ENCODE results near the gene ZNF274. TPM values are rescaled to one million over a fixed set of nuclear protein-coding genes. Genes with fewer than 3 reads are reported as not detected.

Gene ZNF274
- total RNA-seq, 4 donors from 2014 or later, result 26.8 to 70.2 (median 36.5) TPM

GRCh38 chr19:58228585-58229254, 45.9 kb downstream of the ZNF274 start, which contains the start of gene ZNF544:
Gene ZNF544, plus strand, starts transcription at chr19:58228914. Its CDS starts 15,110 bp downstream, at chr19:58244024.
- H3K27ac ChIP-seq, result peak within 1 kb of the TSS; percentile 62
- H3K4me3 ChIP-seq, result peak within 1 kb of the TSS; percentile 59
- WGBS, result 0% methylated on average over 3 of the region's 62 CpGs
- H3K9me3 ChIP-seq, result peaks cover 12% of the 10 kb centered on the region
- H3K36me3 ChIP-seq, result peaks cover 35% of the 10 kb centered on the region
- H3K4me1 ChIP-seq, result peaks cover 13% of the 10 kb centered on the region
- DNase-seq (ENCODE audit: low spot score in 2 of 2), result no peak
- no peaks in the 10 kb centered on the region for H3K27me3 ChIP-seq
- TF ChIP-seq POLR2AphosphoS5 (IDR thresholded peaks at IDR 0.05) (peak in 1 of 3 donors; percentile 22), EP300 (IDR thresholded peaks at IDR 0.05) (no peak), CTCF (IDR thresholded peaks at IDR 0.05) (no peak)

- Histone ChIP-seq H3K4me3 (peak overlapping the region; percentile 59), H3K4me1 (peaks cover 13% of the 10 kb centered on the region), H3K9me3 (peaks cover 10% of the 10 kb centered on the region), H3K27me3 (no peaks in the 10 kb centered on the region), H3K27ac (peak overlapping the region; percentile 62), H3K36me3 (peaks cover 40% of the 10 kb centered on the region)
- WGBS, result 17% methylated on average over 4 of the region's 13 CpGs
- DNase-seq (ENCODE audit: low spot score in 2 of 2), result no peak
- no peak for TF ChIP-seq CTCF (IDR thresholded peaks at IDR 0.05)
- TF ChIP-seq POLR2A (IDR thresholded peaks at IDR 0.05), result no peak
- TF ChIP-seq POLR2AphosphoS5 (IDR thresholded peaks at IDR 0.05), result no peak
- TF ChIP-seq EP300 (IDR thresholded peaks at IDR 0.05), result no peak
These were observed 46.4 kb downstream of the ZNF274 start for GRCh38 chr19:58229255-58229639.

GRCh38 chr19:58237324-58237723, 54.5 kb downstream of the ZNF274 start:
- Histone ChIP-seq H3K36me3 (peaks cover 76% of the 10 kb centered on the region), H3K9me3 (peaks cover 52% of the 10 kb centered on the region), H3K4me1 (no peaks in the 10 kb centered on the region), H3K27ac (no peak overlapping the region), H3K4me3 (no peak overlapping the region), H3K27me3 (no peaks in the 10 kb centered on the region)
- DNase-seq (ENCODE audit: low spot score in 2 of 2), result no peak
- WGBS, result 89% methylated on average over 10 of the region's 10 CpGs
- TF ChIP-seq CTCF (IDR thresholded peaks at IDR 0.05), result no peak
- no peak for TF ChIP-seq POLR2AphosphoS5 (IDR thresholded peaks at IDR 0.05)
- no peak for TF ChIP-seq POLR2A (IDR thresholded peaks at IDR 0.05)
- no peak for TF ChIP-seq EP300 (IDR thresholded peaks at IDR 0.05)

GRCh38 chr19:58243351-58243750, 60.5 kb downstream of the ZNF274 start:
- no peak for TF ChIP-seq EP300 (IDR thresholded peaks at IDR 0.05)
- TF ChIP-seq POLR2A (IDR thresholded peaks at IDR 0.05), result no peak
- no peak for TF ChIP-seq POLR2AphosphoS5 (IDR thresholded peaks at IDR 0.05)
- no peak for TF ChIP-seq CTCF (IDR thresholded peaks at IDR 0.05)
- no peaks in the 10 kb centered on the region for H3K4me1 ChIP-seq
- 94% methylated on average over 6 of the region's 6 CpGs for WGBS
- peaks cover 96% of the 10 kb centered on the region for H3K36me3 ChIP-seq
- peaks cover 66% of the 10 kb centered on the region for H3K9me3 ChIP-seq
- no peak overlapping the region for H3K27ac ChIP-seq
- no peak overlapping the region for H3K4me3 ChIP-seq
- no peaks in the 10 kb centered on the region for H3K27me3 ChIP-seq
- DNase-seq (ENCODE audit: low spot score in 2 of 2), result no peak

GRCh38 chr19:58248886-58249285, 66.0 kb downstream of the ZNF274 start:
- DNase-seq (ENCODE audit: low spot score in 2 of 2), result no peak
- 96% methylated on average over 3 of the region's 3 CpGs for WGBS
- Histone ChIP-seq H3K27ac (no peak overlapping the region), H3K9me3 (peaks cover 58% of the 10 kb centered on the region), H3K27me3 (no peaks in the 10 kb centered on the region), H3K36me3 (peaks cover 99% of the 10 kb centered on the region), H3K4me1 (no peaks in the 10 kb centered on the region), H3K4me3 (no peak overlapping the region)
- TF ChIP-seq POLR2A (IDR thresholded peaks at IDR 0.05) (no peak), CTCF (IDR thresholded peaks at IDR 0.05) (no peak), EP300 (IDR thresholded peaks at IDR 0.05) (no peak), POLR2AphosphoS5 (IDR thresholded peaks at IDR 0.05) (no peak)
